K562 (cell line): ENCODE measurements around the gene TXNL1. TPM values are rescaled to one million over a fixed set of nuclear protein-coding genes. Genes with fewer than 3 reads are reported as not detected.

ENCODE experiments used
- BDP1 ChIP-seq: IDR thresholded peaks from 3 replicates; pipeline ENCODE4 v1.6.1; 2011; ENCODE audit not compliant: insufficient read length, insufficient read depth
- CEBPB ChIP-seq: fragments of 450-650 bp; IDR thresholded peaks from 2 replicates; pipeline ENCODE4 v1.6.1; 2016; ENCODE audit warnings: missing genetic modification characterization, missing compliant biosample characterization
- ESRRA ChIP-seq: fragments of 450-650 bp; IDR thresholded peaks from 2 replicates; pipeline ENCODE4 v1.6.1; 2014; ENCODE audit warnings: low read depth, mild to moderate bottlenecking, moderate library complexity, borderline replicate concordance
- FOXA3 ChIP-seq, 2 experiments: fragments of 450-650 bp in 1 of 2; sonication (generic) in 1 of 2; formaldehyde crosslinking; IDR thresholded peaks in 1 of 2; conservative IDR thresholded peaks in 1 of 2; 2 replicates each; pipeline versions ENCODE4 v1.4.0 to v1.8.0; 2020 to 2022; ENCODE audit warnings: mild to moderate bottlenecking in 2 of 2, missing genetic modification reagents in 1 of 2
- FOXP1 ChIP-seq: sonication (generic); formaldehyde crosslinking; IDR thresholded peaks from 2 replicates; pipeline ENCODE4 v1.8.0; 2022; ENCODE audit warnings: mild to moderate bottlenecking, missing genetic modification reagents
- GTF2E2 ChIP-seq: fragments of 200-800 bp; sonication (Bioruptor generic); IDR thresholded peaks from 2 replicates; pipeline ENCODE4 v1.6.1; 2016; ENCODE audit warnings: missing genetic modification characterization, missing compliant biosample characterization
- HDGF ChIP-seq: fragments of 450-650 bp; IDR thresholded peaks from 2 replicates; pipeline ENCODE4 v1.6.1; 2016
- MAFF ChIP-seq: IDR thresholded peaks from 2 replicates; pipeline ENCODE4 v1.6.1; 2012; ENCODE audit warnings: low read length, improper control_type of control experiment
- MCM2 ChIP-seq: fragments of 450-650 bp; IDR thresholded peaks from 2 replicates; pipeline ENCODE4 v1.6.1; 2017; ENCODE audit warnings: low read depth, mild to moderate bottlenecking
- MECOM ChIP-seq: fragments of 250-450 bp; sonication (Bioruptor Pico); IDR thresholded peaks from 2 replicates; pipeline ENCODE4 v1.8.0; 2022; ENCODE audit warnings: inconsistent platforms
- PHB ChIP-seq: fragments of 250-450 bp; sonication (Bioruptor Pico); IDR thresholded peaks from 2 replicates; pipeline ENCODE4 v1.5.0; 2021
- PHF20 ChIP-seq: fragments of 450-650 bp; IDR thresholded peaks from 2 replicates; pipeline ENCODE4 v1.6.1; 2018; ENCODE audit not compliant: partially characterized antibody
- PRPF4 ChIP-seq: fragments of 200-400 bp; formaldehyde crosslinking; IDR thresholded peaks from one replicate; pipeline ENCODE4 v1.6.1; 2017; ENCODE audit warnings: low read length, low read depth, mild to moderate bottlenecking; ENCODE audit not compliant: insufficient read depth, poor library complexity, severe bottlenecking
- SMARCE1 ChIP-seq: fragments of 450-650 bp; IDR thresholded peaks from 2 replicates; pipeline ENCODE4 v1.7.1; 2016; ENCODE audit warnings: mild to moderate bottlenecking
- SOX6 ChIP-seq: fragments of 450-650 bp; IDR thresholded peaks from 2 replicates; pipeline ENCODE4 v1.6.1; 2014; ENCODE audit warnings: mild to moderate bottlenecking
- SRSF3 ChIP-seq: fragments of 200-400 bp; formaldehyde crosslinking; IDR thresholded peaks from 2 replicates; pipeline ENCODE4 v1.6.1; 2016; ENCODE audit warnings: mild to moderate bottlenecking, low read length, moderate library complexity; ENCODE audit not compliant: insufficient read depth
- SRSF7 ChIP-seq: fragments of 200-400 bp; formaldehyde crosslinking; optimal IDR thresholded peaks from 2 replicates; pipeline ENCODE3; 2017; ENCODE audit warnings: mild to moderate bottlenecking, low read depth, low read length
- ZNF197 ChIP-seq: fragments of 200-800 bp; sonication (Bioruptor generic); IDR thresholded peaks from 2 replicates; pipeline ENCODE4 v1.6.1; 2016; ENCODE audit warnings: low read depth, missing genetic modification characterization, missing compliant biosample characterization
- ZNF232 ChIP-seq: sonication (generic); formaldehyde crosslinking; IDR thresholded peaks from 2 replicates; pipeline ENCODE4 v1.8.0; 2022; ENCODE audit warnings: mild to moderate bottlenecking, missing genetic modification reagents
- ZNF584 ChIP-seq: fragments of 200-800 bp; sonication (Bioruptor generic); IDR thresholded peaks from 2 replicates; pipeline ENCODE4 v1.6.1; 2016; ENCODE audit warnings: low read depth, mild to moderate bottlenecking, missing genetic modification characterization, missing compliant biosample characterization
- ZNF707 ChIP-seq: fragments of 250-450 bp; sonication (Bioruptor Pico); conservative IDR thresholded peaks from 2 replicates; pipeline ENCODE4 v1.8.0; 2022; ENCODE audit warnings: inconsistent platforms, mild to moderate bottlenecking, moderate library complexity
- ZNF830 ChIP-seq: fragments of 250-450 bp; sonication (Bioruptor Pico); IDR thresholded peaks from 2 replicates; pipeline ENCODE4 v1.5.0; 2021; ENCODE audit warnings: mild to moderate bottlenecking
- ZZZ3 ChIP-seq: fragments of 450-650 bp; IDR thresholded peaks from 2 replicates; pipeline ENCODE4 v1.6.1; 2016; ENCODE audit warnings: antibody characterized with exemption, mild to moderate bottlenecking, moderate library complexity
- polyA plus RNA-seq, 8 experiments: library from polyadenylated mRNA; depleted of rRNA in 4 of 8; stranded (reverse) in 5 of 8; unstranded in 3 of 8; fragments of >200 nt; fragmentation: Nextera tagmentation in 2 of 8; fragmentation: Illumina TruSeq in 1 of 8; extraction: Ambion mirVana in 2 of 8; extraction: Trizol in 1 of 8; gene quantifications; 2 replicates each; pipeline versions ENCODE4 v1.2.1 to v1.2.3, GENCODE V29; 2011 to 2014; ENCODE audit warnings: inconsistent platforms in 1 of 8, missing spikeins in 1 of 8
- total RNA-seq, 7 experiments: library from RNA; depleted of rRNA in 6 of 7; stranded (reverse); fragments of >200 nt in 6 of 7; fragmentation: Illumina TruSeq in 2 of 7; extraction: Trizol in 2 of 7; gene quantifications; 2 replicates each; pipeline versions ENCODE4 v1.2.1 to v1.2.3, GENCODE V29; 2011 to 2021; ENCODE audit warnings: low replicate concordance in 1 of 7
- TF ChIP-seq, protein P1 (sequence below): fragments of 450-650 bp; IDR thresholded peaks from 2 replicates; pipeline ENCODE4 v1.6.1; 2016; ENCODE audit warnings: low read depth

TXNL1 gene
- total and polyA plus RNA-seq, 9 of the 15 experiments (the other 6 are each of a cell fraction or from before 2014, with no cell fraction given) = 45.4 to 103 (median 65.7) TPM

DNA sequence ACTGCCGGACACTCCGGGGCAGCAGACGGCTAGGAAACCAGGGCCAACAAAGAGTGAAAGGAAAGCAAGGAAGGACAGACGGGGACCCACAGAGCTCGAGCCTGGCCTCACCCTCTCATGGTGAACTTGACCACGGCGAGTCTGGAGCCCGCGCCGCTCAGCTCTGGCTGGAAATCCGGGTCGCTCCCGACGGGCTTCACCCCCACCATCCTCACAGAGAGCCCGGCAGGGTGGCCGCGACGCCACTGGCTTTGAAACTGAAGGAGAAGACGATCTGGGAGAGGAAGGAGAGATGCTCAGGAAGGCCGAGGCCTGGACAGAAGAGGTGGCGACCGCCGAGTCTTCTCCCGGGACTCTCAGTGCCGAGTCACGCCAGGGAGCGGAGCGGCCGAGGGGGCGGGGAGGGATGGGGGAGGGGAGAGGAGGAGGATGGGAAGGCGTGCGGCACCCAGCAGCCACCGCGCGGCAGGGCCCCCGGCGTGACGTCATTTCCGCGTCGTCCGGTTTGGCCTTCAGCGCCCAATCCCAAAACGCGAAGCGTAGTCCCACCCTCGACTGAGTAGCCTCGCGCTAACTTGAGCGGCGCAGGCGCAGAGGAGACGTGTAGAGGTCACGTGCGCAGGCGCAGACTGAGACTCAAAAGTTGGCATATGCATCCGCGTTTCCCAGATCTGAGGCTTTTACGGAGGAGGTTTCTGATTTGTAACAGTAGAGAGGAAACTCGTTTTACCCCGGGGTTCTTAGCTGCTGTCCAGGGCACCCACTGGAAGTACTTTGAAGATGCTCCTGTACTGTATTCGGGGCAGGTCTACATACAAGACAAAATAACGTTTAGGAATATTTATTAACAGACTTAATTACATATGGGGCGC is at the start of gene TXNL1 (continued):
- TF ChIP-seq PRPF4 = peak; percentile 98
- no peak for TF ChIP-seq ZNF707 (CRISPR knock-in tag)
- no peak for TF ChIP-seq ZNF830 (CRISPR knock-in tag)
- no peak for TF ChIP-seq ZZZ3
- TF ChIP-seq MECOM (CRISPR knock-in tag) = no peak
- TF ChIP-seq FOXP1 (CRISPR knock-in tag) = no peak
- TF ChIP-seq, protein P1, sequence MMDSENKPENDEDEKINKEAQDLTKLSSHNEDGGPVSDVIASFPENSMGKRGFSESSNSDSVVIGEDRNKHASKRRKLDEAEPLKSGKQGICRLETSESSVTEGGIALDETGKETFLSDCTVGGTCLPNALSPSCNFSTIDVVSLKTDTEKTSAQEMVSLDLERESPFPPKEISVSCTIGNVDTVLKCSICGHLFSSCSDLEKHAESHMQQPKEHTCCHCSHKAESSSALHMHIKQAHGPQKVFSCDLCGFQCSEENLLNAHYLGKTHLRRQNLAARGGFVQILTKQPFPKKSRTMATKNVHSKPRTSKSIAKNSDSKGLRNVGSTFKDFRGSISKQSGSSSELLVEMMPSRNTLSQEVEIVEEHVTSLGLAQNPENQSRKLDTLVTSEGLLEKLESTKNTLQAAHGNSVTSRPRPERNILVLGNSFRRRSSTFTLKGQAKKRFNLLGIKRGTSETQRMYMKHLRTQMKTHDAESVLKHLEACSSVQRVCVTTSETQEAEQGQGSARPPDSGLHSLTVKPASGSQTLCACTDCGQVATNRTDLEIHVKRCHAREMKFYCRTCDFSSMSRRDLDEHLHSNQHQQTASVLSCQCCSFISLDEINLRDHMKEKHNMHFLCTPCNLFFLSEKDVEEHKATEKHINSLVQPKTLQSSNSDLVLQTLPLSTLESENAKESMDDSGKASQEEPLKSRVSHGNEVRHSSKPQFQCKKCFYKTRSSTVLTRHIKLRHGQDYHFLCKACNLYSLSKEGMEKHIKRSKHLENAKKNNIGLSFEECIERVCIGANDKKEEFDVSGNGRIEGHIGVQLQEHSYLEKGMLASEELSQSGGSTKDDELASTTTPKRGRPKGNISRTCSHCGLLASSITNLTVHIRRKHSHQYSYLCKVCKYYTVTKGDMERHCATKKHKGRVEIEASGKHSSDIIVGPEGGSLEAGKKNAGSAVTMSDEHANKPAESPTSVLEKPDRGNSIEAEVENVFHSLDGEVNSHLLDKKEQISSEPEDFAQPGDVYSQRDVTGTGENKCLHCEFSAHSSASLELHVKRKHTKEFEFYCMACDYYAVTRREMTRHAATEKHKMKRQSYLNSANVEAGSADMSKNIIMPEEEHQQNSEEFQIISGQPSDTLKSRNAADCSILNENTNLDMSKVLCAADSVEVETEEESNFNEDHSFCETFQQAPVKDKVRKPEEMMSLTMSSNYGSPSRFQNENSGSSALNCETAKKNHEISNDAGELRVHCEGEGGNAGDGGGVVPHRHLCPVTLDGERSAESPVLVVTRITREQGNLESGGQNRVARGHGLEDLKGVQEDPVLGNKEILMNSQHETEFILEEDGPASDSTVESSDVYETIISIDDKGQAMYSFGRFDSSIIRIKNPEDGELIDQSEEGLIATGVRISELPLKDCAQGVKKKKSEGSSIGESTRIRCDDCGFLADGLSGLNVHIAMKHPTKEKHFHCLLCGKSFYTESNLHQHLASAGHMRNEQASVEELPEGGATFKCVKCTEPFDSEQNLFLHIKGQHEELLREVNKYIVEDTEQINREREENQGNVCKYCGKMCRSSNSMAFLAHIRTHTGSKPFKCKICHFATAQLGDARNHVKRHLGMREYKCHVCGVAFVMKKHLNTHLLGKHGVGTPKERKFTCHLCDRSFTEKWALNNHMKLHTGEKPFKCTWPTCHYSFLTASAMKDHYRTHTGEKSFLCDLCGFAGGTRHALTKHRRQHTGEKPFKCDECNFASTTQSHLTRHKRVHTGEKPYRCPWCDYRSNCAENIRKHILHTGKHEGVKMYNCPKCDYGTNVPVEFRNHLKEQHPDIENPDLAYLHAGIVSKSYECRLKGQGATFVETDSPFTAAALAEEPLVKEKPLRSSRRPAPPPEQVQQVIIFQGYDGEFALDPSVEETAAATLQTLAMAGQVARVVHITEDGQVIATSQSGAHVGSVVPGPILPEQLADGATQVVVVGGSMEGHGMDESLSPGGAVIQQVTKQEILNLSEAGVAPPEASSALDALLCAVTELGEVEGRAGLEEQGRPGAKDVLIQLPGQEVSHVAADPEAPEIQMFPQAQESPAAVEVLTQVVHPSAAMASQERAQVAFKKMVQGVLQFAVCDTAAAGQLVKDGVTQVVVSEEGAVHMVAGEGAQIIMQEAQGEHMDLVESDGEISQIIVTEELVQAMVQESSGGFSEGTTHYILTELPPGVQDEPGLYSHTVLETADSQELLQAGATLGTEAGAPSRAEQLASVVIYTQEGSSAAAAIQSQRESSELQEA = no peak
- no peak for TF ChIP-seq ZNF232 (CRISPR knock-in tag)
- TF ChIP-seq GTF2E2 (tag) = no peak
- no peak for TF ChIP-seq HDGF
- peak; percentile 46 for TF ChIP-seq PHF20
- no peak for TF ChIP-seq ESRRA
- no peak for TF ChIP-seq PHB (CRISPR knock-in tag)
- TF ChIP-seq FOXA3 (CRISPR knock-in tag; conservative IDR thresholded peaks at IDR 0.05 in 1 of 2, IDR thresholded peaks at IDR 0.05 in 1 of 2) = no peak
- no peak for TF ChIP-seq SOX6
- no peak for TF ChIP-seq SRSF3
- no peak for TF ChIP-seq MCM2
- no peak for TF ChIP-seq ZNF584 (CRISPR knock-in tag)
- no peak for TF ChIP-seq MAFF
- no peak for TF ChIP-seq SRSF7
- no peak for TF ChIP-seq SMARCE1
- TF ChIP-seq ZNF197 (CRISPR knock-in tag) = no peak
- TF ChIP-seq CEBPB (tag) = no peak
- TF ChIP-seq BDP1 = no peak
